Muscle of arm (tissue), 12 donors: ENCODE data around the gene TM7SF3. TPM values are rescaled to one million over a fixed set of nuclear protein-coding genes. Genes with fewer than 3 reads are reported as not detected.
A peak's percentile ranks its signal among the peaks of the same experiment; 100 is the strongest.
"Not testable (repeated sequence)": the region's sequence is repeated elsewhere in the genome, so short reads cannot be mapped to it uniquely, and the experiment has no call there.

ENCODE experiments used
- DNase-seq: peaks from one replicate; pipeline ENCODE4 v3.0.0-alpha.2; 2013
- polyA plus RNA-seq, 12 donors: library from polyadenylated mRNA; unstranded; fragments of 120-200 nt; gene quantifications; one replicate each; pipeline ENCODE4 v1.2.1, GENCODE V29; 2013; ENCODE audit not compliant: insufficient read length in 12 of 12

The TM7SF3 gene
- polyA plus RNA-seq, 12 donors: 23.8 to 44.8 (median 32.7) TPM; not detected in 1

GRCh38 chr12:27018037-27018436 lies 3.9 kb upstream of the TM7SF3 start:
- DNase-seq: no peak

GRCh38 chr12:27017163-27017823 lies 3.1 kb upstream of the TM7SF3 start:
- not testable (repeated sequence) for DNase-seq

GRCh38 chr12:27015730-27016076 lies 1.5 kb upstream of the TM7SF3 start:
- no peak for DNase-seq

GRCh38 chr12:27014859-27015729 lies 910 bp upstream of the TM7SF3 start:
- no peak for DNase-seq

GRCh38 chr12:27013611-27014084 lies 536 bp downstream of the TM7SF3 start:
- DNase-seq: peak; percentile 38

- DNase-seq: no peak
Measured at GRCh38 chr12:27012982-27013255, 1.3 kb downstream of the TM7SF3 start.

- no peak for DNase-seq
Measured at GRCh38 chr12:27012239-27012981, 1.8 kb downstream of the TM7SF3 start.

GRCh38 chr12:27009881-27010301 lies 4.3 kb downstream of the TM7SF3 start:
- DNase-seq: no peak

- no peak for DNase-seq
Measured at GRCh38 chr12:27008081-27008480, 6.1 kb downstream of the TM7SF3 start.

GRCh38 chr12:27006797-27007467 lies 7.3 kb downstream of the TM7SF3 start:
- DNase-seq: no peak

- DNase-seq: no peak
Measured at GRCh38 chr12:27005495-27005894, 8.7 kb downstream of the TM7SF3 start.

GRCh38 chr12:27003421-27004381 lies 10.5 kb downstream of the TM7SF3 start:
- no peak for DNase-seq

GRCh38 chr12:27002141-27002540 lies 12.0 kb downstream of the TM7SF3 start:
- no peak for DNase-seq

- no peak for DNase-seq
Measured at GRCh38 chr12:27001663-27002062, 12.5 kb downstream of the TM7SF3 start.

- DNase-seq: no peak
Measured at GRCh38 chr12:27000961-27001360, 13.2 kb downstream of the TM7SF3 start.

- no peak for DNase-seq
Measured at GRCh38 chr12:26997003-26997402, 17.2 kb downstream of the TM7SF3 start.

- DNase-seq: no peak
Measured at GRCh38 chr12:26995706-26996105, 18.5 kb downstream of the TM7SF3 start.

- DNase-seq: no peak
Measured at GRCh38 chr12:26994109-26994508, 20.1 kb downstream of the TM7SF3 start.

- no peak for DNase-seq
Measured at GRCh38 chr12:26991826-26992225, 22.4 kb downstream of the TM7SF3 start.

- DNase-seq: no peak
Measured at GRCh38 chr12:26989873-26990272, 24.3 kb downstream of the TM7SF3 start.

GRCh38 chr12:26988703-26989102 lies 25.5 kb downstream of the TM7SF3 start:
- no peak for DNase-seq
